ENCODE results near the gene PIK3R2. TPM values are rescaled to one million over a fixed set of nuclear protein-coding genes. Genes with fewer than 3 reads are reported as not detected.
A peak's percentile ranks its signal among the peaks of the same experiment; 100 is the strongest.

The PIK3R2 gene
- total and polyA plus RNA-seq, 2 of the 13 experiments (the other 11 are each of a cell fraction or from before 2014, with no cell fraction given): 18.6 to 25.3 TPM

GRCh38 chr19:18152442-18152816 lies 534 bp upstream of the PIK3R2 start:
- intact Hi-C loops (cut with micrococcal nuclease; ENCODE audit: unreplicated experiment): no loop called here
- no peak overlapping the region for H2AFZ ChIP-seq (ENCODE audit: low read length)
- BruUV-seq (replicated peaks): TSS peak; percentile 88
- H3K27me3 ChIP-seq (ENCODE audit: control insufficient read depth in 1 of 2, insufficient read depth in 2 of 2, low read length in 2 of 2): no peaks in the 10 kb centered on the region; a peak in 1 of 5 replicates
- ATAC-seq: peak; percentile 75
- H3K4me3 ChIP-seq (replicated peaks in 1 of 3; ENCODE audit: insufficient read depth in 1 of 3, low read depth in 2 of 3, low read length in 3 of 3): peak overlapping the region; percentile 47 to 98 (median 66); a peak in 5 of 6 replicates
- H3K27ac ChIP-seq (ENCODE audit: extremely low read length, insufficient read depth, low read length): peak overlapping the region; percentile 94
- peak; percentile 96 for FAIRE-seq
- H3K79me2 ChIP-seq (ENCODE audit: insufficient read depth, low read length): peaks cover 18% of the 10 kb centered on the region
- ChIA-PET CTCF (ENCODE audit: low intra/inter-chr PET ratio, low total read pairs) (interaction anchor here (0.9 to 1.2 kb wide), 2 partner anchors 9 to 39 kb away, joined by 3 read pairs; no protein-coding TSS in a partner anchor), POLR2A (interaction anchor here (0.8 to 3.1 kb wide), 13 partner anchors 9 to 127 kb away, joined by 3 to 18 read pairs (median 6); no protein-coding TSS in a partner anchor)
- DNase-seq (ENCODE audit: low spot score): peak; percentile 98
- H3K4me1 ChIP-seq (ENCODE audit: insufficient read depth, low read length): peaks cover 53% of the 10 kb centered on the region
- H3K4me2 ChIP-seq (ENCODE audit: low read depth, low read length): peak overlapping the region; percentile 91
- H3K9ac ChIP-seq (ENCODE audit: insufficient read depth, low read depth, low read length): peak overlapping the region; percentile 87
- H3K36me3 ChIP-seq (replicated peaks in 1 of 2; ENCODE audit: control insufficient read depth in 1 of 2, insufficient read depth in 2 of 2, low read length in 2 of 2): peaks cover 8 to 18% of the 10 kb centered on the region in 2 experiments; a peak in 4 of 5 replicates
- in situ Hi-C loops (cut with HindIII; ENCODE audit: extremely low pct_ligation_motif_present, low pct_unique_long_range_greater_than_20kb): loop anchor here (5.0 kb wide), 1 partner anchor 40 kb away; no protein-coding TSS in a partner anchor
- 0 out of 2 replicates have a peak, but pooled peaks cover 11% of the 10 kb centered on the region for H4K20me1 ChIP-seq (ENCODE audit: insufficient read depth, low read length)
- H3K9me3 ChIP-seq (ENCODE audit: low read length): no peaks in the 10 kb centered on the region
- 0% methylated on average over 22 of the region's 22 CpGs for WGBS (ENCODE audit: low lambda C conversion rate)
- TF ChIP-seq ZNF550 (CRISPR knock-in tag; IDR thresholded peaks at IDR 0.05; ENCODE audit: borderline replicate concordance): no peak
- 0 out of 2 replicates have a peak, but pooled peaks have one; percentile 34 for TF ChIP-seq CREM (IDR thresholded peaks at IDR 0.05)
- TF ChIP-seq CREM (CRISPR knock-in tag; IDR thresholded peaks at IDR 0.05): no peak
- TF ChIP-seq GATAD1 (CRISPR knock-in tag; IDR thresholded peaks at IDR 0.05): 0 out of 2 replicates have a peak, but pooled peaks have one; percentile 8
- no peak for TF ChIP-seq HNRNPK (IDR thresholded peaks at IDR 0.05; ENCODE audit: low read depth, low read length, poor library complexity, severe bottlenecking)
- 0 out of 2 replicates have a peak, but pooled peaks have one; percentile 32 for TF ChIP-seq JUN (CRISPR knock-in tag; IDR thresholded peaks at IDR 0.05)
- peak; percentile 78; the same call in 1 of the 2 replicates for TF ChIP-seq STAT6 (CRISPR knock-in tag; IDR thresholded peaks at IDR 0.05; ENCODE audit: borderline replicate concordance)
- peak; percentile 90 for TF ChIP-seq SAP130 (CRISPR knock-in tag; IDR thresholded peaks at IDR 0.05; ENCODE audit: low read depth)
- no peak; the same call in 1 of the 2 replicates for TF ChIP-seq ZIK1 (CRISPR knock-in tag; IDR thresholded peaks at IDR 0.05; ENCODE audit: borderline replicate concordance, low read depth)
- TF ChIP-seq, protein P1, sequence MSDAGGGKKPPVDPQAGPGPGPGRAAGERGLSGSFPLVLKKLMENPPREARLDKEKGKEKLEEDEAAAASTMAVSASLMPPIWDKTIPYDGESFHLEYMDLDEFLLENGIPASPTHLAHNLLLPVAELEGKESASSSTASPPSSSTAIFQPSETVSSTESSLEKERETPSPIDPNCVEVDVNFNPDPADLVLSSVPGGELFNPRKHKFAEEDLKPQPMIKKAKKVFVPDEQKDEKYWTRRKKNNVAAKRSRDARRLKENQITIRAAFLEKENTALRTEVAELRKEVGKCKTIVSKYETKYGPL (CRISPR knock-in tag; IDR thresholded peaks at IDR 0.05): no peak
- TF ChIP-seq PTBP1 (IDR thresholded peaks at IDR 0.05; ENCODE audit: low read depth, low read length, poor library complexity, severe bottlenecking): no peak
- TF ChIP-seq SOX13 (IDR thresholded peaks at IDR 0.05): no peak
- TF ChIP-seq SOX13 (CRISPR knock-in tag; conservative IDR thresholded peaks at IDR 0.05 in 1 of 2, IDR thresholded peaks at IDR 0.05 in 1 of 2): no peak
- TF ChIP-seq, protein P2, sequence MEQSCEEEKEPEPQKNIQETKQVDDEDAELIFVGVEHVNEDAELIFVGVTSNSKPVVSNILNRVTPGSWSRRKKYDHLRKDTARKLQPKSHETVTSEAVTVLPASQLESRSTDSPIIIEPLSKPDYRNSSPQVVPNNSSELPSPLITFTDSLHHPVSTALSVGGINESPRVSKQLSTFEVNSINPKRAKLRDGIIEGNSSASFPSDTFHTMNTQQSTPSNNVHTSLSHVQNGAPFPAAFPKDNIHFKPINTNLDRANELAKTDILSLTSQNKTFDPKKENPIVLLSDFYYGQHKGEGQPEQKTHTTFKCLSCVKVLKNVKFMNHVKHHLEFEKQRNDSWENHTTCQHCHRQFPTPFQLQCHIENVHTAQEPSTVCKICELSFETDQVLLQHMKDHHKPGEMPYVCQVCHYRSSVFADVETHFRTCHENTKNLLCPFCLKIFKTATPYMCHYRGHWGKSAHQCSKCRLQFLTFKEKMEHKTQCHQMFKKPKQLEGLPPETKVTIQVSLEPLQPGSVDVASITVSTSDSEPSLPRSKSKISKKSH (CRISPR knock-in tag; IDR thresholded peaks at IDR 0.05; ENCODE audit: borderline replicate concordance): peak; percentile 40; the same call in 1 of the 2 replicates
- TF ChIP-seq JDP2 (CRISPR knock-in tag; IDR thresholded peaks at IDR 0.05; ENCODE audit: borderline replicate concordance): no peak
- TF ChIP-seq, protein P3, sequence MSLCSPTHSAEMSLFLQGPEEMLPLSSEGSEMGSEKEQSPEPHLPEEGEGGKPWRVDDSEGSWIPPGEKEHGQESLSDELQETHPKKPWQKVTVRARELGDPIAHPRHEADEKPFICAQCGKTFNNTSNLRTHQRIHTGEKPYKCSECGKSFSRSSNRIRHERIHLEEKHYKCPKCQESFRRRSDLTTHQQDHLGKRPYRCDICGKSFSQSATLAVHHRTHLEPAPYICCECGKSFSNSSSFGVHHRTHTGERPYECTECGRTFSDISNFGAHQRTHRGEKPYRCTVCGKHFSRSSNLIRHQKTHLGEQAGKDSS (CRISPR knock-in tag; IDR thresholded peaks at IDR 0.05; ENCODE audit: borderline replicate concordance, low read depth): no peak; the same call in 1 of the 2 replicates
- TF ChIP-seq ZZZ3 (CRISPR knock-in tag; IDR thresholded peaks at IDR 0.05; ENCODE audit: borderline replicate concordance): no peak
- TF ChIP-seq MBNL3 (CRISPR knock-in tag; conservative IDR thresholded peaks at IDR 0.05): no peak
- TF ChIP-seq ZNF136 (CRISPR knock-in tag; IDR thresholded peaks at IDR 0.05; ENCODE audit: low read depth): no peak
